Neural cell (in vitro differentiated cells): ENCODE results near the gene SLC35B1. TPM values are rescaled to one million over a fixed set of nuclear protein-coding genes. Genes with fewer than 3 reads are reported as not detected.

Experiments
- H2AFZ ChIP-seq: fragments of 200-600, 300-800 bp; sonication (generic), shearing (Covaris generic); 2 replicates; pipeline ENCODE4 v1.6.0; 2014; ENCODE audit warnings: low read depth, mild to moderate bottlenecking, antibody characterized with exemption, low read length, moderate library complexity
- H3F3A ChIP-seq: fragments of 200-600 bp; shearing (Covaris generic); 2 replicates; pipeline ENCODE4 v1.6.1; 2016; ENCODE audit warnings: mild to moderate bottlenecking, moderate library complexity, mixed read lengths, antibody characterized with exemption, low read length; ENCODE audit not compliant: insufficient read depth, poor library complexity, severe bottlenecking
- H3K27ac ChIP-seq: fragments of 200-600, 300-800 bp; sonication (generic), shearing (Covaris generic); 2 replicates; pipeline ENCODE4 v1.5.1; 2014; ENCODE audit warnings: mild to moderate bottlenecking, low read length, moderate library complexity
- H3K27me3 ChIP-seq: fragments of 300-800, 200-600 bp; sonication (generic), shearing (Covaris generic); 2 replicates; pipeline ENCODE4 v1.6.0; 2014; ENCODE audit warnings: mild to moderate bottlenecking, low read depth, low read length, moderate library complexity; ENCODE audit not compliant: insufficient read depth
- H3K36me3 ChIP-seq: fragments of 300-800, 200-600 bp; sonication (generic), shearing (Covaris generic); 2 replicates; pipeline ENCODE4 v1.5.1; 2014; ENCODE audit warnings: mild to moderate bottlenecking, antibody characterized with exemption, low read length, moderate library complexity; ENCODE audit not compliant: insufficient read depth
- H3K4me2 ChIP-seq: fragments of 300-800, 200-600 bp; sonication (generic), shearing (Covaris generic); 2 replicates; pipeline ENCODE4 v1.6.0; 2014; ENCODE audit warnings: mild to moderate bottlenecking, low read length
- H3K4me3 ChIP-seq: fragments of 300-800, 200-600 bp; sonication (generic), shearing (Covaris generic); 2 replicates; pipeline ENCODE4 v1.5.1; 2014; ENCODE audit warnings: mild to moderate bottlenecking, low read length, moderate library complexity
- H3K79me2 ChIP-seq: fragments of 200-600 bp; shearing (Covaris generic); replicated peaks from 2 replicates; pipeline ENCODE4 v1.6.0; 2014; ENCODE audit warnings: mild to moderate bottlenecking, low read length, moderate library complexity; ENCODE audit not compliant: insufficient read depth
- H3K9ac ChIP-seq: fragments of 300-800, 200-600 bp; sonication (generic), shearing (Covaris generic); 2 replicates; pipeline ENCODE4 v1.6.1; 2016; ENCODE audit warnings: mild to moderate bottlenecking, low read length, mixed read lengths
- H3K9me2 ChIP-seq: fragments of 200-600 bp; shearing (Covaris generic); 2 replicates; pipeline ENCODE4 v1.6.1; 2016; ENCODE audit warnings: mild to moderate bottlenecking, low read length, mixed read lengths; ENCODE audit not compliant: insufficient read depth
- H3K9me3 ChIP-seq: fragments of 200-600, 300-800 bp; sonication (generic), shearing (Covaris generic); 2 replicates; pipeline ENCODE4 v1.6.1; 2016; ENCODE audit warnings: mild to moderate bottlenecking, mixed run types, low read length, moderate library complexity, mixed read lengths
- H4K20me1 ChIP-seq: fragments of 200-600 bp; shearing (Covaris generic); 2 replicates; pipeline ENCODE4 v1.6.1; 2016; ENCODE audit warnings: mild to moderate bottlenecking, mixed run types; ENCODE audit not compliant: insufficient read depth
- CTCF ChIP-seq: fragments of 450-650 bp; IDR thresholded peaks from 2 replicates; pipeline ENCODE4 v1.5.1; 2014; ENCODE audit warnings: antibody characterized with exemption, mild to moderate bottlenecking, moderate library complexity; ENCODE audit not compliant: poor library complexity, severe bottlenecking
- EP300 ChIP-seq: fragments of 450-650 bp; conservative IDR thresholded peaks from 2 replicates; pipeline ENCODE4 v1.6.1; 2014; ENCODE audit warnings: antibody characterized with exemption, mild to moderate bottlenecking, moderate library complexity; ENCODE audit not compliant: poor library complexity, severe bottlenecking
- EZH2 ChIP-seq: fragments of 200-600, 300-800 bp; shearing (Covaris generic), sonication (generic); IDR thresholded peaks from 2 replicates; pipeline ENCODE4 v1.6.1; 2014; ENCODE audit warnings: antibody characterized with exemption, low read length, borderline replicate concordance, mild to moderate bottlenecking; ENCODE audit not compliant: insufficient read depth, poor library complexity, severe bottlenecking
- MXI1 ChIP-seq: fragments of 450-650 bp; conservative IDR thresholded peaks from 2 replicates; pipeline ENCODE4 v1.6.1; 2014; ENCODE audit warnings: antibody characterized with exemption, mild to moderate bottlenecking; ENCODE audit not compliant: poor library complexity, severe bottlenecking
- POLR2AphosphoS5 ChIP-seq: IDR thresholded peaks from 2 replicates; pipeline ENCODE4 v1.6.1; 2012
- RAD21 ChIP-seq: fragments of 450-650 bp; conservative IDR thresholded peaks from 2 replicates; pipeline ENCODE4 v1.6.1; 2014; ENCODE audit warnings: antibody characterized with exemption, mild to moderate bottlenecking, moderate library complexity
- REST ChIP-seq: IDR thresholded peaks from 2 replicates; pipeline ENCODE4 v1.6.1; 2012; ENCODE audit warnings: borderline replicate concordance
- SMC3 ChIP-seq: fragments of 450-650 bp; conservative IDR thresholded peaks from 2 replicates; pipeline ENCODE4 v1.6.1; 2014; ENCODE audit warnings: antibody characterized with exemption, mild to moderate bottlenecking, moderate library complexity; ENCODE audit not compliant: poor library complexity
- TAF1 ChIP-seq: IDR thresholded peaks from 2 replicates; pipeline ENCODE4 v1.6.1; 2012; ENCODE audit warnings: low read depth
- polyA plus RNA-seq: library from polyadenylated mRNA; depleted of rRNA; stranded (reverse); fragments of >200 nt; gene quantifications from 2 replicates; pipeline ENCODE4 v1.2.3, GENCODE V29; 2014

Gene SLC35B1
- polyA plus RNA-seq, 1 donor from 2014 or later = 120 TPM

DNA sequence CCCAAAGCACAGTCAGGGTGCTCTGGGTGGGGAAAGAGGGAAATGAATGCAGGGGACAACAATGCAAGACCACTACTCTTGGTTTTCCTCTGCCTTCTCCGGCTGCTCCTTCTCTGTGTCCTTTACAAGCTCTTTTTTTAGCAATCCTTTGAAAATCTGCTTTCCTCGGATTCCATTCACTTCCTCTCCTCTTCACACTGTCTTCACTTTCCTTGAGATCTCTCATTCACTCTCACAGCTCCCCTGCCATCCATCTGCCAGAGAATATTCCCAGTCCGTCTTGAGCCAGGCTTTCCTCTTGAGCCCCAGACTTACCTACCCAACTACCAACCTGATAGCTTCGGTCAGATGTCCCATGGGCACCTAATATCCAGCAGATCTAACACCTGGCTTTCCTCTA is 18.9 kb downstream of the SLC35B1 start:
- TF ChIP-seq POLR2AphosphoS5 (no peak), TAF1 (no peak), EP300 (no peak), CTCF (no peak), EZH2 (no peak), SMC3 (no peak), RAD21 (no peak), MXI1 (no peak), REST (no peak)
- Histone ChIP-seq H3K9me2 (no peaks in the 10 kb centered on the region), H3K9ac (no peak overlapping the region), H3K27me3 (no peaks in the 10 kb centered on the region), H3F3A (no peaks in the 10 kb centered on the region), H3K27ac (no peak overlapping the region), H3K4me2 (no peak overlapping the region), H4K20me1 (no peaks in the 10 kb centered on the region), H3K36me3 (no peaks in the 10 kb centered on the region), H3K9me3 (no peaks in the 10 kb centered on the region), H3K79me2 (no peaks in the 10 kb centered on the region), H3K4me3 (no peak overlapping the region), H2AFZ (no peak overlapping the region)

DNA sequence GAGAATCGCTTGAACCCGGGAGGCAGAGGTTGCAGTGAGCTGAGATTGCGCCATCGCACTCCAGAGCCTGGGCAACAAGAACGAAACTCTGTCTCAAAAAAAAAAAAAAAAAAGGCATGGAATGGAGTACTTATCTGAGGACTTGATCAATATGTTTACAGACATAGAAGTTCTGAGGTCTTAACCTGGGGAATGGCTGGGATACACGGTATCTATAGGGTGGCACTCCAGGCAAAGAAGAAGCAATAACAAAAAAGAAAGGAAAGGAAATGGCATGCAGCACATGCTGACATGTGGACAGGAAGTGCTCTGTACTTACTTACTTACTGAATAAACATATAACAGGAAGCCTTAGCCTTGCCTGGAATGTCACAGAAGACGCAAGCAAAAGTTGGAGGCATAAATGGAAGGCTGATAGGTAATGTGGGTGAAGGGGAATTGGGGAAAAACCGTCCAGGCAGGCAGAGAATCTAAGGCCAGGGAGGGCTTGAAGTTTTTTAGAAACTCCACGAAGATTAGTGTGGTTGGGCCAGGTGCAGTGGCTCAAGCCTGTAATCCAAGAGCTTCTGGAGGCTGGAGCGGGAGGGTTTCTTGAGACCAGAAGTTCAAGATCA is 19.8 kb downstream of the SLC35B1 start:
- H3K9ac ChIP-seq = no peak overlapping the region
- no peak overlapping the region for H3K27ac ChIP-seq
- TF ChIP-seq EZH2 (no peak), MXI1 (no peak)
- H3K27me3 ChIP-seq = no peaks in the 10 kb centered on the region
- H3F3A ChIP-seq = no peaks in the 10 kb centered on the region
- H3K36me3 ChIP-seq = no peaks in the 10 kb centered on the region
- no peaks in the 10 kb centered on the region for H3K9me3 ChIP-seq
- no peak overlapping the region for H2AFZ ChIP-seq
- no peak overlapping the region for H3K4me2 ChIP-seq
- no peaks in the 10 kb centered on the region for H3K9me2 ChIP-seq
- no peaks in the 10 kb centered on the region for H3K79me2 ChIP-seq
- no peak overlapping the region for H3K4me3 ChIP-seq
- H4K20me1 ChIP-seq = no peaks in the 10 kb centered on the region
